Central memory CD4-positive, alpha-beta T cell (primary cell): ENCODE measurements around the gene CAPN15.
A peak's percentile ranks its signal among the peaks of the same experiment; 100 is the strongest.

Source experiments
- DNase-seq: peaks from one replicate; pipeline ENCODE4 v3.0.0; 2022

CAPN15 gene

DNA sequence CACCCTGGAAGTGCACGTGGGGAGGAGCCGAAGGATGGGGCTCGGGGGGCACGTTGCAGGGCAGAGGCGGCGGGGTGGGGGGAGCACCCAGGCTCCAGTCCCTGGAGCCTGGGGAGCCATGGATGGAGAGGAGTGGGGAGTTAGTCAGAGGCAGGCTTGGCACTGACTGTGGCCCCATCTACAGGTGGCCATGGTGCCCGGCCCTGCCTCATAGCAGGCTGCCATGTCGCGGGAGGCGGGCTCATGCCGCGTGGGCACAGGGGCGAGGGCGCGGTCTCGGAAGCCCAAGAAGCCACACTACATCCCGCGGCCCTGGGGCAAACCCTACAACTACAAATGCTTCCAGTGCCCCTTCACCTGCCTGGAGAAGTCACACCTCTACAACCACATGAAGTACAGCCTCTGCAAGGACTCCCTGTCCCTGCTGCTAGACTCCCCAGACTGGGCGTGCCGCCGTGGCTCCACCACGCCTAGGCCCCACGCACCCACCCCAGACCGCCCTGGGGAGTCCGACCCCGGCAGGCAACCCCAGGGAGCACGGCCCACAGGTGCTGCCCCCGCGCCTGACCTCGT lies 35.6 kb downstream of the CAPN15 start:
- no peak for DNase-seq

DNA sequence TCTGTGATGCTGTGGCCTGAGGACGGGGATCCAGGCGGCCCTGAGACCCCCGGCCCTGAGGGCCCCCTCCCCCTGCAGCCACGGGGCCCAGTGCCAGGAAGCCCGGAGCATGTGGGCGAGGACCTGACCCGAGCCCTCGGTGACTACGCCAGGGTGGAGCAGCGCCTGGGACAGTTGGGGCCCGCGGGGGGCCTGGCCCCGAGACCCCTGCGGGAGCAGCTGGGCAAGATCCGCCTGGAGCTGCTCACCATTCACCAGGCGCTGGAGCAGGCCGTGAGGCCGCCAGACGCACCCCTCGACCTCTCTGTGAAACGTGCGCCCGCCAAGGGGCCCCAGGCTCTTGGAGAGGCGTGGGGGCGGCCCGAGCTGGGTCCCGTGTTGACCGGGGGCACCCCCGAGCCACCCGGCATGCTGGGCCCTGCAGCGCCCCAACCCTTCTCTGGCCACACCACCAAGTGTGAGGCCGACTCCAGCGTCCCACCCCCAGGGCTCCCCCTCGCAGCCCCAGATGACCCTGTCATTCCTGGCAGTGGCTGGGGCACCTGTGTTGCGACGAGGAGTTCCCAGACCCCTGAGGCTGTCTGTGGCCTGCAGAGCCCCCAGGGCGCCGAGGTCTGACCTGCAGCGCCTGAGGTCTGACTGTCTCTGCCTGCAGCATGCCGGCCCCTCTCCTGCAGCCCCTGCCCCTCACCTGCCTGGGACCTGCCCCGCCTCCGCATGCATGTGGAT lies 37.3 kb downstream of the CAPN15 start:
- no peak for DNase-seq

DNA sequence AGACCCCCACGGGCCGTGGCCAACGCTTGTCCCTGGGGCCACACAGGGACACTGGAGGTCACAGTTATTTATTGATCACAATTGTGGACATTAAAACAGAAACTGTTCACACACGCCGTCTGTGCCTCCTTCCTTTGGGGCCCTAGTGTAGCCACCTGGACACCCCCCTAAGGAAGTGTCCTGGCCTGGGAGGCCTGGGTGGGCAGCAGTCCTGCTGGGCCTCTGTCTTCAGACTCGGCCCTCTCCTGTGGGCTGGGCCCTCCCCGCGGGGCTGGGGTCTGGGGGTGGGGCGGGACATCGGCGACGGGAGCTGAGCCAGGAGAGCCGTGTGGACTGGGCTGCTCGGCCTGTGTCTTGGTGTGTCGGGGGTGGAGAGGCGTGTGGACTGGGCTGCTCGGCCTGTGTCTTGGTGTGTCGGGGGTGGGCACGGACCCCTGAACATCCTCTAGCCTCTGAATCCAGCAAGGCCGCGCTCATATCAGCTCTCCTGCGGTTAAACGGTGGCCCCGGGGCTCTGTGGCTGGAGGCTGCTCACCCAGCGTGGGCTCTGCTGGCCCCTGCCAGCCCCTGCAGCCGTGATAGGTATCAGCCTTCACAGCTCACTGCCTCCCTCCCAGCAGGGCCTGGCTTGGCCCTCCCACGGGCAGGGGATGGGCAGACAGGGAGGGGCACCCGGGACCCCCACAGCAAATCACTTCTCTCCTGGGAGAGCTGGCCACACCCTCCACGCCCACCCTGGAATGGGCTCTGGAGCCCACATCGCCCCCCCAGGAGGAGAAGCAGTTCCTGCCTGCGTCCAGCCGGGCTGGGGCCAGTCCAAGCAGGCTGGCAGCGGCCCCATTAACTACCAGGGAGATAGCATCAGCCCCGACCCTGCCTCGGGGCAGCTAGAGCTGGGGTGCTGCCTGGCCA lies 38.2 kb downstream of the CAPN15 start:
- no peak for DNase-seq

DNA sequence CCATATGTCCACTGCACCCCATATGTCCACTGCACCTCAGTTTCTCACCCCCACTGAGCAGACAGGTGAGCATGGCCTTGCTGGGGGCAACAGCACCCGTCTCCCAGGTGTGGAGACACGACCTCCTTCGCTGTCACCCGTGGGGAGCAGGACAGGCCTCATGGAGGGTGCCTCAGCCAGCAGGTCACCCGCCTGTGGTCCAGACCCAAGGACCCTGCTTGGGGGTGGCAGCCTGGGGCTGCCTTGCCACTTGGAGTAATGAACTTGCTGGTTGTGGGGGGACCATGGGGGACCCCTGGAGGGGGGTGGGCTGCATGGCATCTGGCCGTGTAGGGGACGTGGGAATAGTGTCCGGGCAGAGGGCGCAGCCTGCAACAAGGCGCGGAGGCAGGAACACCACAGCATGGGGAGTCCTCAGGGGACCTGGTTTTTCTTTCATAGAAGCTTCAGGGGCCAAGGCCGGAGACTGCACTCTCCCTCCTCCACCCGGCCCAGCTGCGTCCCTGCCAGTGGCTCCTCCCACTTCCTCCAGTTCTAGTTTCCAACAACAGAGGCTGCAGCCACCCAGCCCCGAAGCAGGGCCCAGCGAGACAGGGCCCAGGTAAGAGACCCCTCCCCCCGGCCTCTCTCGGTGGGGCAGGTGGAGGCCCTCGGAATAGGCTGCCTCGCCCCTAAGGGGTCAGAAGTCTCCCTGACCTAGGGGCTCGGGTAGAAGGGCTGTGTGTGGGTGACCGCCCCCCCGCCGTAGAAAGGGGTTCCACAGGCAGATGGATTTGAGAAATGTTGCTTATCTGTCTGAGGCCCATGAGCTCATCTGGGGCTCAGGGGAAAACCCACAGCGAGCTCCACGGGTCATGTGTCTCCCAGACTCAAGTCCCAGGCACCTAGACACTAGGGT lies 39.2 kb downstream of the CAPN15 start, which contains the start of gene NHLRC4:
Gene NHLRC4, plus strand, starts transcription at position 531 of the 898 bp plus-strand sequence. CDS start 1,043 bp downstream, outside the sequence.
- DNase-seq = peak; percentile 35

DNA sequence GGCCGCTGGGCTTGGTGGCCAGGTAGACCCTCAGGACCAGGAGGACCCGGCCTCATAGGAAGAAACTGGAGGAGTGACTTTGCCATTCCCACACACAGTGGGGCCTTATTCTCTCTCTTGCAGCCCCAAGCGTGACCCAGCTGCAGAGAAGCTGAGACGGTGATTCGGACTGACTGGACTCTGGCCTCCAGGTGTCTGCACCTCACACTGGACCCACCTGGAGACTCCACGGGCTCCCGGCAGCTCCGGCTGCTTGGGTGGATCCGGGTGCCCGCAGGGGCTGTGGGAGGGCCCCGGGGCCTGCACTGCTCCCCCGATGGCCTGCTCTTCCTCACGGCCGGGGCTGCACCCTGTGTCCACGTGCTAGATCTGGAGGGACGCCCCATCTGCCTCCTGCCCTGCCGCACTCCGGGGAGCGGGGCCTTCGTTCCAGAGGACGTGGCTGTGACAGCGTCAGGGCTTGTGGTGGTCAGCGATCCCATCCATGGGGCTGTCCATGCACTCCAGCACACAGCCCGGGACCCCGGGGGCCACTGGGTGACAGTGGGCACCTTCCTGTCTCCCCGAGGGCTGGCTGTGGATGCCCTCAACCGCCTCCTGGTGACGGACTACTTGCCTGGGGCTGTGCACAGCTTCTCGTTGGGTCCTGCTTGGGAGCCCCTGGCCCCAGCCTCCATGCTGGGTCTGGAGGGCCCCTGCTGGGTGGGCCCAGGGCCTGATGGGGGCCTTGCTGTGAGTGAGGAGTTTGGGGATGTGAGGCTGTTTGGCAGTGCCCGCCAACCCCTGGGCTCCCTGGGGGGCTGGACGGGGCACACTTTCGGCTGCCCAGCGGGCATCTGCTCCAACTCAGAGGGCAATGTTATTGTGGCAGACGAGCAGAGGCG lies 40.1 kb downstream of the CAPN15 start:
- no peak for DNase-seq

DNA sequence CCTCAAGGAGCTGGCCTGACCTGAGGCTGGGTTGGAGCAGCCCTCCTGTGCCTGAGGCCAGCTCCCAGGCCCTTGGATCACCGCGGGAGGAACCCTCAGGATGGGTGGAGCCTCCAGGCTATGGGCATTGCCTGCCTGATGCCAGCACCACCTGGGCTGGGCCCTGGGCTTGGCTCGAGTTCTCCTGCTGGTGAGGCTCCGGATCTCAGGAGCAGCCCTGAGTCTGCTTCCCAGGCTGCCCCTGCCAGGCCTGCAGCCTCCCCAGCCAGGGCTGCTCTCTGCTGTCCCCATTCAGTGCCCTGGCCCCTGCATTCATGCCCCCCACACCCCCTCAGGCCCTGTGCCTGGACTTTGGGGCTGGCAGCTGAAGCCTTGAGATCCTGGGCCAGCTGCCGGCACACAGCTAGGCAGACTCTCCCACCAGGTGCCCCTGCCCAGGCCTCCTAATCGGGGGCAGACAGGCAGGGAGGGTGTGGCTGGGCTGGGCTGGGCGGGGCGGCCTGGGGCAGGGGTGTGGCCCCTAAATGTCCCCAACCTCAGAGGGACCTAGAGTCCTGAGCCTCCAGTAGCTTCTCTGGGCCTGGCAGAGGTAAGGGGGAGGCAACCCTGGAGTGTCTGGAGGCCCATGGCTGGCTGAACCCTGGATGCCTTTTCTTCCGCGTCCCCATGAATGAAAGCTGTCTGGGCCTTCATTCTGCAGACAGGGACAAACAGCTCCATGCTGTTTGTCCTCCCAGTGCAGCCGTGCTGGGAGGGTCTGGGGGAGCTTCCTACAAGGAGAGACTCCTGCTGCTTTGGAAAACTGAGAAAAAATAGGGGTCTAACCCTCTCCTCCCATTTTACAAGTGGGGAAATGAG lies 41.1 kb downstream of the CAPN15 start:
- DNase-seq = no peak

DNA sequence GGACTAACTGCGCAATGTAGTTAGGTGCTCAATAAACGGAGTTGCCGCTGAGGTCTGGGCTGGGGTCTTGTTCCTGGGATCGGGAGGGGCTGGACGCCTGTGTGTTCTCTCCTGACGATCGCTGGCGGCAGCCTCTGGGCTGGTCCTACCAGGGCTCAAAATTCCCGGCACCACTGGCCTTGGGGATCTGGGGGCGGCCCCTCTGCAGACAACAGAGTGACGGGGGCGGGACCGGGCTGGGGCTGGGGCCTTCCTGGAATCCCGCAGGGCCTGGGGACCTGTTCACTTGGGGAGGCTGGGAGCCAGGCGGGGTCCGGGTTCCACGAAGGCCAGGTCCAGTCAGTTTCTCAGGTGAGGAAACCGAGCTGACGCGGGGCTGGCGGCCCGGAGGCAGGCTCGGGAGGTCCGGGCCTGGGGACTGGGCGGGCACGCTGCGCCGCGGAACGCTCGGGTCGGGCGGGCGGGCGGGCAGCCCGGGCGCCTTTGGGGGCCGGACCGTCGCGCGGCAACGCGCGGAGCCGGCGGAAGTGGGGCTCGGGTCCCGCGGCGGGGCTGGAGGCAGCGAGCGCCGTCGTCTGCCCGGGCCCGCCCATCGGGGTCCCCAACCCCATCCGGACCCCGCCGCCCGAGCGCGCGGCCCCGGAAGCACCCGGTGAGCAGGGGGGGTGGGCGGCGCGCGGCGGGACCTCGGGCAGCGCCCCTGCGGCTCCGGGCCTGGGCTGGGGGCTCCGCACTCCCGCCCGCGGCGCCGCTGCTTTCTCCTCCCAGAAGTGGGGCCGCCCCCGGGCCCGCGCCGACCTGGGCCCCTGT lies 42.1 kb downstream of the CAPN15 start, which contains the start of gene PIGQ:
Gene PIGQ, plus strand, starts transcription at position 524 of the 810 bp plus-strand sequence. CDS start 4,107 bp downstream, outside the sequence.
- peak; percentile 63 for DNase-seq

DNA sequence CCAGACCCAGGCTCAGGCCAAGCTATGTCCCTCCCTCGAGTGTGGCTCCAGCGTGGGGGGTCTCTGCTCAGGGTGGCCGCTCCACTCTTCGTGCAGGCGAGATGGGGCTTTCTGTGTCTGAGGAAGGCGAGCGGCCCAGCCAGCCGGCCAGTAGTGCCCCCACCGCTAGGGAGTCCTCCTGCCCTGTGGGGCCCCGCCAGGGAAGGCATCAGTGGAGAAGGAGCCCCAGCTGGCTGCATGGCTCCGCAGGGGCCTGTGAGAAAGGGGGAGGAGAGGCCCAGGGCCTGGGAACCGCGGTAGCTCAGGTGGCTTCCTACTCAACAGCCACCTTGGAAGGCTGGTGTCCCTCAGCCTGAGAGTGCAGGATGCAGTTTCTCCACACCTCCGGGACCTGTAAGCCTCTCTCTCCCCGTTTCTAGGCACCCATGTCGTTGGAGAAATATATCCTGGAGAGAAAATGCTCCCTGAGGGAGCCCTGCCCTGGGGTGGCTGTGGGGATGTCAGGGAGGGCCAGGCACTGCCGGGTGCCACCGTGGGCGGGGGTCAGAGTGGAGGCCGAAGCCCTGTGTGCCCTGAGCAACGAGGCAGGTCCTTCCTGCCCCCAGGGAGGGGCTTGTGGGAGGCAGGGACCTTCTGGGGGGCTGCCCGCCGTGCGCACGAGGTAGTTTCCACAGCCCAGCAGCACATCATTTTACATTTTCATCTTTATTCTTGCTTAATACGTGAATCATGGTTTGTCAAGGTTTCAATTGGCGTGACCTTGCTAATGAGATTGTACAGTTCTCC lies 45.5 kb downstream of the CAPN15 start:
- no peak for DNase-seq

DNA sequence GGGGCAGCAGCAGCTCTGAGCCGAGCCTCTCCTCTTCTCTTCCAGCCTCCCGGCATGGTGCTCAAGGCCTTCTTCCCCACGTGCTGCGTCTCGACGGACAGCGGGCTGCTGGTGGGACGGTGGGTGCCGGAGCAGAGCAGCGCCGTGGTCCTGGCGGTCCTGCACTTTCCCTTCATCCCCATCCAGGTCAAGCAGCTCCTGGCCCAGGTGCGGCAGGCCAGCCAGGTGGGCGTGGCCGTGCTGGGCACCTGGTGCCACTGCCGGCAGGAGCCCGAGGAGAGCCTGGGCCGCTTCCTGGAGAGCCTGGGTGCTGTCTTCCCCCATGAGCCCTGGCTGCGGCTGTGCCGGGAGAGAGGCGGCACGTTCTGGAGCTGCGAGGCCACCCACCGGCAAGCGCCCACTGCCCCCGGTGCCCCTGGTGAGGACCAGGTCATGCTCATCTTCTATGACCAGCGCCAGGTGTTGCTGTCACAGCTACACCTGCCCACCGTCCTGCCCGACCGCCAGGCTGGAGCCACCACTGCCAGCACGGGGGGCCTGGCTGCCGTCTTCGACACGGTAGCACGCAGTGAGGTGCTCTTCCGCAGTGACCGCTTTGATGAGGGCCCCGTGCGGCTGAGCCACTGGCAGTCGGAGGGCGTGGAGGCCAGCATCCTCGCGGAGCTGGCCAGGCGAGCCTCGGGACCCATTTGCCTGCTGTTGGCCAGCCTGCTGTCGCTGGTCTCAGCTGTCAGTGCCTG lies 46.7 kb downstream of the CAPN15 start:
- DNase-seq = no peak

DNA sequence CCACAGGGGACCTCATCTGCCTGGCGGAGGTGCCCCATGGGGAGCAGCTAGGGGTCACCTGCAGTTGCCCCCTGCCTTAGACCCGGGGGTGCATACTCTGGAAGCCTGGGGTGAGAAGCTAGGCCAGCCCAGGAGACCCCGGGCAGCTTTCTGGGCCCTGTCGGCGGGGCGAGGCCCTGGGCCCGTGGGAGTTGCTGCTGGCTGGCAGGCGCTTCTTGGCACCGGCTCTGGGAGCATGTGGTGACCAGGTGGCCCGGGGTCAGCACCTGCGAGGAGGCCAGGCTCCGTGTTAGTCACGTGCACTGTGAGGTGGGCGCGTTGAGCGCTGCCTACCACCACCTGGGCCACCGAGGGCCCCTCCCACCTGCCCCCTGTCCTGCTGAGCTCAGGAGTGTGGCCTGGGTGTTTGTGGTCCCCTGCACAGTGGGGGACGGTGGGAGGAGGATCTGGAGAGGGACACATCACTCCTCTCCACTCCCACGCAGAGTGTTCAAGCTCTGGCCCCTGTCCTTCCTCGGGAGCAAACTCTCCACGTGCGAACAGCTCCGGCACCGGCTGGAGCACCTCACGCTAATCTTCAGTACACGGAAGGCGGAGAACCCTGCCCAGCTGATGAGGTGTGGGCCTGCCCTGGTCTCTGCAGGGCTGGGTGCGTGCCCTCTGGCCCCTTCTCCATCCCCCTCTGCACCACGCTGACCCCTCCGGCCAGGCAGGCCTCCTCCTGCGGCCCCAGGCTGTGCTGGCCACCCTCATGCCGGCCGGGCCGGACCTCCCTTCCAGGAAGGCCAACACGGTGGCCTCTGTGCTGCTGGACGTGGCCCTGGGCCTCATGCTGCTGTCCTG lies 48.1 kb downstream of the CAPN15 start:
- no peak for DNase-seq

DNA sequence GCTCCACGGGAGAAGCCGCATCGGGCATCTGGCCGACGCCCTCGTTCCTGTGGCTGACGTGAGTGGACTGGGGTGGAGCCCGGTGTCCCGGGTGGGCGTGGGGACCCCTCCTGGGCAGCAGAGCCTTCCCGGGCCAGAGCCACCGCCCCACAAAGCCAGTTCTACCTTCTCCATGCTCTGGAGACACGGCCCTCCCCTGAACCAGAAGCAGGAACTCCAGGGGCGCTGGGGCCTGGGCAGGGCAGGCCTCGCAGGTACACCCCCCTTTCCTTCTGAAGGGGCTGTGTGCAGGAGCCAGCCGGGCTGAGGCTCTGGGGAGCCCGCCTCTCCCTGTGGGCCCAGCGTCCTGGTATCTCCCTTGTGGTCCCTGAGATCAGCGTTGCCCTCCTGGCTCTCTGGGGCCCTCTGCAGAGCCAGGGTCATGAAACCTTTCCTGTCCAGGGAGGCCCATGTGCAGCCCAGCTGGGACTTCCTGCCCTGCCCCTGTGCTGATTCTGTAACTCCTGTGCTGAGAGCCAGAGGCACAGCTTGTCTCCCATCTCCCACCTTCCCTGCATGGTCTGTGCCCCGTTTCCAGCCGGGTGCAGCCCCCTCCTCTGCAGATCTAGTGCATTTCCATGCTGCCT lies 48.8 kb downstream of the CAPN15 start:
- DNase-seq = no peak

DNA sequence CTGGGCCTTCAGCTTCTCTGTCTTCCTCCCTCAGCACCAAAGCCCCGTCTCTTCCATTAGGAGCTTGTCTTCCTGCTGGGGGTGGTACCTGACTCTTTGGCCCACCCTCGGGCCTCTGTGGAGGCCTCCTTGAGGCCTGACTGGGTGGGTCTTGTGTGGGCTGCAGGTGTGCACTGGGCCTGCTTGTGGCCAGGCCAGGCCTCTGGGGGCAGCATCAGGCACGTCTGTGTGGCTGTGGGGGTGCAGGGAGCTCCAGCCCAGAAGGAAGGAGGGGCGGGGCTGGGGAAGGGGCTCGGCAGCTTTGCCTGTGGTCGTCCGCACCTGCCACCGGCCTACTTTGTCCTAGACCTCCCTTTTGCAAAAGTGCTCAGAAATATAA lies 49.3 kb downstream of the CAPN15 start:
- DNase-seq = no peak

DNA sequence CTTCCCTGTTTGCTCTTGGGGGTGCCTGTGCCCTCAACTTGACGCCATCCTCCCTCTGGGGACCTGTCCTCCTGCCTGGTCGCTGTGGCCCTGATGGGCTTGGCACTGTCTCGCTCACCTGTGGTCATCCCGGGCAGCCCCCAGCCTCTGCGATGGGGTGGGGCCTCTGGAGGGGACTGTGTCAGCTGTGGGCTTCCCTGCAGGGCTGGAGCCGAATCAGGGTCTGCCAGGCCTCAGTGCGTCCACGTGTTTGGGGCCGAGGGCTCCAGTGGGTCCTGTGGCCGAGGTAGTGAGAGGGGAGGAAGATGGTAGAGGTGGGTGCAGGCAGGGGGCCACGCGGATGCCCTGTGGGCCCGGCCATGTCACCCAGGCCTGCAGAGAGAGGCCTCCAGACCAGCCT lies 50.3 kb downstream of the CAPN15 start:
- no peak for DNase-seq

DNA sequence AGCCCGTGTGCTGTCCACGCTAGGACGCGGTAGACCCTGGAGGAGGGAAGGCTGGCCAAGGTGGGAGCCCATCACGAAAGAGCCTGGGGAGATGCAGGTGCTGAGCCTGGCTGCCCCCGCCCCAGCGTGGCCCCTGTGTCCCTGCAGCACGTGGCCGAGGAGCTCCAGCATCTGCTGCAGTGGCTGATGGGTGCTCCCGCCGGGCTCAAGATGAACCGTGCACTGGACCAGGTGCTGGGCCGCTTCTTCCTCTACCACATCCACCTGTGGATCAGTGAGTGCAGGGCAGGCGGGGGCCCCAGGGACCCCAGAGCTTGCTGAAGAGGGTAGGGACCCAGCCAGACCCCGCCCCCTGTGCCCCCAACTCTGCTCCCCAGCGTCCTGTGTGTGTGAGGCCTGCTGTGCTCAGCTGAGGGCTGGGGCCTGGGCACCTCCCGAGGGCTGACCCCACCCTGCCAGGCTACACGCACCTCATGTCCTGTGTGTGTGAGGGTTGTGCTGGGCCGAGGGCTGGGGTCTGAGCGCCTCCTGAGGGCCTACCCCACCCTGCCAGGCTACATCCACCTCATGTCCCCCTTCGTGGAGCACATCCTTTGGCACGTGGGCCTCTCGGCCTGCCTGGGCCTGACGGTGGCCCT lies 50.8 kb downstream of the CAPN15 start:
- DNase-seq = no peak

DNA sequence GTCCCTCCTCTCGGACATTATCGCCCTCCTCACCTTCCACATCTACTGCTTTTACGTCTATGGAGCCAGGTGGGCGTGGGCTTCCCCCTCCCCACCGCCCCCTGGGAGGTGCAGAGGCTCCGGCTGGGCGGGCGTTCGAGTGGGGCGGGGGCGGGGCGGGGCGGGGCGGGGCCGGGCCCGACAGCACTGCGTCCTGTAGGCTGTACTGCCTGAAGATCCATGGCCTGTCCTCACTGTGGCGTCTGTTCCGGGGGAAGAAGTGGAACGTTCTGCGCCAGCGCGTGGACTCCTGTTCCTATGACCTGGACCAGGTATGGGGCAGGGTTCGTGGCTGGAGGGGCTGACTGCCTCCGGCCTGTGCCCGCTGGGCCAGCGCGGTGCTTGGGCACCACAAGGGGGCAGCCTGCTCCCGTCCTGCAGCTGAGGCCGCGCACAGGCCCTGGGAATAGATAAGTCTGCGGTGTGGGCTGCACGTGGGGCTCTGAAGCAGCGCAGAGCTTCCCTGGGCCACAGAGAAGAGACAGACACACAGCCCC lies 51.4 kb downstream of the CAPN15 start:
- DNase-seq = peak; percentile 57
